Mesenteric fat pad (tissue), 1 donor: ENCODE measurements around the gene AAK1. TPM values are rescaled to one million over a fixed set of nuclear protein-coding genes. Genes with fewer than 3 reads are reported as not detected.
"Not testable (repeated sequence)": the region's sequence is repeated elsewhere in the genome, so short reads cannot be mapped to it uniquely, and the experiment has no call there.

Experiments
- DNase-seq: peaks from one replicate; pipeline ENCODE4 v3.0.0-alpha.2; 2020; ENCODE audit warnings: low spot score
- total RNA-seq: library from RNA; stranded (reverse); fragmentation: NEBNext Ultra II Directional; extraction: Animal tissue kit (Norgen Biotek cat#: 25700); gene quantifications from one replicate; pipeline ENCODE4 v1.2.1, GENCODE V29; 2021
- donor health status: DM: yes; HTN: yes; CAD: no.

AAK1 gene
- total RNA-seq, 1 donor from 2014 or later = 73.6 TPM

DNA sequence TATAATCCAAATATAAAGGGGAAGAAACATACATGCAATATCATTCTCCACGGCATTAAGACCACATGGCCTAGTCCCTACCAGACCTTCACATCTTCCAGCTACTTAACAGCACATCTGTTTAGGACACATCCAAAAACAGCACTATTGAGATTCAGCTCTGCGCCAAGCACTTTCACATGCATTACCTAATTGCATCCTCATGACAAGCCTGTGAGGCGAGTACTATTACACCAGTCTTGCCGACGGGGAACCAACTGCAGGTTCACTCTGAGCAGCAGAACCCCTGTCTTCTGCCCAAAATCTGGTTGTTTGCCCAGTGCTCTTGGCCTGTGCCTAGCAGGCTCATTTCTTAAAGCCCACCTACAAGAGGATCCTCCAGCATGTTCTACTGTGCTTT lies 66.7 kb downstream of the AAK1 start:
- no peak for DNase-seq

DNA sequence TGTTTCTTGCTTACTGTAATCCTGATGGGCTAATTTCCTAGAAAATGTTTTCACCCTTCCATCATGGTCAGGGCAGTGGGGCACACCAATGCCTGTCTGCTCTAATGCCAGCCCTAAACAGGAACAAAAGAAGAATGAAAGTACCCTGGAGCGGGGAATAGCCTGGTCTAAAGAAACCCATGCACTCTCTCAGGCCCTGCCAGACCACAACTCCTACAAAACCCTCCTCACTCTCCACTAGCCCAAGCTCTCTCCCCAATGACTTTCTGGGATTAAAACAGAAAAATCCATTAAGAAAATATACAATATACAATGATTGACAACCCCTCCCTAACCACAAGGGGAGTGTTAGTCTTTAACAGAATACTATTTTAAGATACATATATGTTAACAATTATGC lies 67.6 kb downstream of the AAK1 start:
- no peak for DNase-seq

DNA sequence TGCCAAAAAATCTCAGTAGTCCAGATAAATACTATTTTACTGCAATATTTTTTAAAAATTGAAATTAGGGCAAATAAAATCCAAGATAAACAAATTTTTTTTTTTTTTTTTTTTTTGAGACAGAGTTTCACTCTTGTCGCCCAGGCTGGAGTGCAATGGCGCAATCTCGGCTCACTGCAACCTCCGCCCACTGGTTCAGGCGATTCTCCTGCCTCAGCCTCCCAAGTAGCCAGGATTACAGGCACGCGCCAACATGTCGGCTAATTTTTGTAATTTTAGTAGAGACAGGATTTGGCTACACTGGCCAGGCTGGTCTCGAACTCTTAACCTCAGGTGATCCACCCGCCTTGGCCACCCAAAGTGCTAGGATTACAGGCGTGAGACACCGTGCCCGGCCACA lies 68.2 kb downstream of the AAK1 start:
- not testable (repeated sequence) for DNase-seq

DNA sequence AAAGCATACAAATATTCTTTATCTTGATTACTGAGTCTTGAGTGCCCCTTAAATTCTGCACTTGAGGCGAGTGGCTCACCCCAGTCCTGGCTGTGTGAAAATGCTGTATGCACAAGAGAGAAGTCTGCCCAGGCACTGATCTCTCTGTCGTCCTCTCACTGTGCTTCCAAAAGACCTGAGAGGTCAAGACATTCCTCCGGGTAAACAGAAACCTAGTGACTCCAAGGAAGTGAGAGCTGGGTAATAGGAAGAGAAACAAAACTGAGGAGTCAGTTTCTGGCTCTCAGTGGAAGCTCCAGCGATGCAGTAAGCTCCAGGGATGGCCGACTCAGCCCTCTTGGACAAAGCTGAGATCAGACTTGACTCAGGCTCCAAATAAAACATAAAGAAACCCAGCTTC lies 70.9 kb downstream of the AAK1 start:
- no peak for DNase-seq

DNA sequence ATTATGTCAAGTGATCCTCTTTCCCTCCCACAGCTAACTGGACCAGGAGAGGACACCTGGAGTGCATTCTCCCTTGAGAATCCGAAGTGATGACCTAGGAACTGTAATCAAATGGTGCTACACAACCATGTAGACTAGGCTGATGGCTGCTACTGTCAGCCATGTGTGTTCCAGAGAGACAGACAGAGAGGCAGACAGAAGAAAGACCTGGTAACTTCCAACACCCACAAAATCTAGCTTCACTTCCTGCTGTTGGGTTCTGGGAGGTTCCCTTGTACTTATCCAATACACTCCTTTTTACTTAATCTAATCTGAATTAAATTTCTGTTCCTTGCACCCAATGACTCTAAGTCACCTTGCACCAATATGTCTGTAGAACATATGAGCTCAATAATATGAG lies 72.3 kb downstream of the AAK1 start:
- DNase-seq = no peak

DNA sequence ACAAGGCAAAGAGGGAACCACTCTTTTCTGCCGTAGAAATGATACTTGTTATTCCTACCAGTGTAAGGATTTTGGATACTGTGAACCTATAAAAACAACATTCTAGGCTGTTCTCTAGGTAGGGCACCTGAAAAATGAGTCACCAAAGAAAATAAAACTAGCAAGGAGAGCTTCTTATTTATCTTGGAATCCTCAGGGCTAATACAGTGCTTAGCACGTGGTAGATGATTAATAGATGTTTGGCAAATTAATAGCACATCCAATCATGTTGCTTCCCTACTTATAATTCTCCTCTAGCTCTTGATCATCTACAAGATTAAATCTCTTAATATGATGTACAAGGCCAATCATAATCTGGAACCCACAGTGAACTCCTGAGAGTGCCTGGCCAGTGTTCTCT lies 73.1 kb downstream of the AAK1 start:
- DNase-seq = no peak

DNA sequence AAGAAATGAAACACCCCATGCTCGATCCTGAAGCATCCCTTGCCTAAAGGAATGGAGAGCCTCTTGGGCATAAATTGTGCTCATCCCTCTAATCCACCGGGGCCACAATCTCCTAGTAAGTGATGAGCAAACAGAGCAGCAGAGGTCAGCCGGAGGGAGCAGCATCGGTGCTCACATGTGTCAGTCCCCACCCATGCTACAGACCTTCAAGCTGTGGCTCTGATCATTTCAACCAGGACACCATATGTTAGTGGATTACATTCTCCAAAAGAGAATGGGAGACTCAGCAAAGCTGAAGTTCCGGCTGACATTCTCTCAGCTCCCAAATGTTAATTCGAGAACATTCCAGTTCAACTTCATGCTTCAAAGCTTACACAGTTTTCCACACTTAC lies 75.6 kb downstream of the AAK1 start:
- DNase-seq = no peak

DNA sequence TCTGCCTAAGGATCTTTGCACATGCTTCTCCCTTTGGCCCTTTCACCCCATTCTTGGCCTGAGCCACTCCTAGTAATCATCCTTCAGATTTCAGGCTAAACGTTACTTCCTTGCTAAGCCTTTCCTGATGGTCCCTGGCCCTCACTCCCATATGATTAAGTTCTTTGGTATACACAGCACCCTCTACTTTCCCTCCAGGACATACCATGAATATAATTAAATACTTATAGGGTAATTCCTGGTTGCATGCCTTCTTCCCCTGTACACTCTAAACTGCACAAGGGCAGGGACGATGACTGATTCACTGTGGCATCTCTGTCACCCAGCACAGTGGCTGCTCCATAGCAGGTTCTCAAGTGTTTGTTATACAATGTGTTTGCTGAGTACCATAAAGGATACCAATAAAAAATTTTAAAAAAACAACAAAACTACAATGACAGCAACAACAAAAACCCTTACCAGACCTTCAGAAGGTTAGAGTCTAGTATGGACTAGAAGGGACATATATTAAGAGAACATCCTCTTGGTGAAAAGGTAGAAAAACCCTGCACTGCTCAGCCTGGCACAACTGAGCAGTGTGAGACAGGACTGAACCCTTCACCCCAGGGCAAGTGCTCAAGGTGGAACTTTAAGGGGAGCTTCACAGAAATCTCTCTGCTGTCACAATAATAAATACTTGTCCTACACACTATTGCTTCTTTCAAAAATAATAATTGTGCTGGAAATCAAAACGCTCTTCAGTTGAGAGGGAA lies 76.2 kb downstream of the AAK1 start:
- DNase-seq = no peak

DNA sequence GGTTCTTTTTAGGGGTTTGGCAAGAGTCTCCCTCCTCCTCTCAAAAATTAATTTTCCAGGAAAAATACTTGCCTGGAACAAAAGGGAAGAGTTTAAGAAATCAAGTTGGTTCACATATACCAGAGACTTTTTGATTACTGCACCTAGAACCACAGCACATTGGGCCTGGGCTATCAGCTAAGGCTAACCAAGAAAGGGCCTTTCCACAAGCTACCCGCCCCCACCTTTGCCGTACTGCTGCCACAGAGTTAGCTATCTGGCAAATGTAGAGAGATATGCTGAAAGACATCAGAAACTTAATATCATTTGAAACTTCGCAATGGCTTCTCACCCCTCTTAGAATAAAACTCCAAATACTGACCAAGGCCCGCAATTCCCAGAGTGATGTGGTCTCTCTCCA lies 76.9 kb downstream of the AAK1 start:
- DNase-seq = no peak

DNA sequence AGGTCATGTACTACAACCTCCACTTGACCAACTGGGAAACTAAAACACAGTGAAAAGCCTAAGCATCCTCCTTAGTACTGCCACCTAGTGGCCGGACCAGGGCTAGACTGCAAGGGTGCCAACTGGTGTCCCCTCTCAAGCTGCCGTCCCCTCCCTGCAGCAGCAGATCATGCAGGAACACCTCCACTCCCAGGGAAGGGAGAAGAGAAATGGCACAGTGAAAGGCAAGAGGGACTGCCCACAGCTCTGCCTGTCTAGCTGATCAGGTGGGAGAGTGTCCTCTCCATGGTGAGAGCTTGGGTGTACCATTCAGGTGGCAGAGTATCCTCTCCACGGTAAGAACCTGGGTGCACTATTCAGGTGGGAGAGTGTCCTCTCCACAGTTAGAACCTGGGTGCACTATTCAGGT lies 78.1 kb downstream of the AAK1 start:
- DNase-seq = no peak

DNA sequence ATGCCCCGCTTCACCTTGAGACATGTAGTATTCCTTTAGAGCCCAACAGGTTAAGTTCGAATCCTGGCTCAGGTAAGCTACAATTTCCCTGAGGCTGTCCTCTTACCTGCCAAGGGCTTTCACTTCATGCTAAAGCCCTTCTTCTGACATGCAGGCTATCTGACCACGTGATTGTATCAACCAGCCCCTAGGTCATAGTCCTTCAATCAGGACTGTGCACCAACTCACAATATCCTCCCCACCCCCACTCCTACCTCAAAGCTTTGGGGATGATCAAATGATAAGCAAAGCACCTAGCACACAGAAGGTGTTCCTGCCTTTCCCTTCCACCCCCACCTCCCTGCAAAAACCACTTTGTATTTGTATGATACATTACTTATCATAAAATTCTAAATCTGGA lies 78.9 kb downstream of the AAK1 start:
- DNase-seq = no peak

DNA sequence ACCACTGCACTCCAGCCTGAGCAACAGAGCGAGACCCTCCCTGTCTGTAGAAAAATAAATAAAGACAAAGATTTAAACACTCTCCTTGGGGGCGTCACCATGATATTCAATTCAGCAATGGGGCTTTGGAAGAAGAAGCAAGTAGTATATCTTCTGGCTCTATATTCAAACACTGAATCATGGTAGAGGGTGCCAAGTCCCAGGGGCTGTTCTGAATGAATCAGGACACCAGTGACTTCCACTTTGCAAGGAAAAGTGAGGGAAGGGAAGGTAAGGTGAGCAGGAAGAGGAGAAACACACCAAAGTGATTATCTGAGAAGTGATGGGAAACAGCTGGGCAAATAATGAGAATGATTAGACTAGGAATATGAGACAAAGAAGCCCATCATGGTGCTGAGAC lies 80.5 kb downstream of the AAK1 start:
- DNase-seq = no peak

DNA sequence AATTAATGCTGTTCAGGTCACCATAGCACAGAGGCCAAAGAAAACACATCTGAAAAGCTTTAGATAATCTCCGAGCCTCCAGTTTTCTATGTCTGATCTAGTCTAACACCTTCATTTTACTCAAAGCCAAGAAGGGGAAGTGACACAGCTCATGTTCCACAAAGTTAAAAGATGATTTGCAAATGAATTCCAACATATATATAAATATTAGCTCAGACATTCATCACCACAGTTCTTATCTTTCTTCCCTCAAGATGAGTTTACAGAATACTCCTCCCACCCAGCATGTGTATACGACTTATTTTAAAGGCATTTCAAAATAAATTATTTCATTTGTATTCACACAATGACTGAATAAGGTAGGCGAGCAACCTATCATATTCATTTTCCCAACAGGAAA lies 82.4 kb downstream of the AAK1 start:
- DNase-seq = no peak

DNA sequence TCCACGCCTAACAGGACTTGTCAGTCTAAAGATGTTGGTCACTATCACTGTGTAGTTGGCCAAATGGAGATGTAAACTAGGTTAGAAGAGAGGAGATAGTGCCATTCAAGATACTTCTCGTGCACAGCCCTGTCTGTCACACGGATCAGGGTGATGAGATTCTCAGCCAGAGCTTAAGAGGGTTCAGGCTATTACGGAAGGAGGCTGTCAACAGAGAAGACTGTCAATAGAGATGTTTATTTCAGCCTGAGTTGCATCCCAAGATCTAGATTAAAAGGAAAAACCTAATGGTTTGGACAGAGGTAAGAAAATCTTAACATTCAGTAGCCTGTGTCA lies 83.4 kb downstream of the AAK1 start:
- no peak for DNase-seq

DNA sequence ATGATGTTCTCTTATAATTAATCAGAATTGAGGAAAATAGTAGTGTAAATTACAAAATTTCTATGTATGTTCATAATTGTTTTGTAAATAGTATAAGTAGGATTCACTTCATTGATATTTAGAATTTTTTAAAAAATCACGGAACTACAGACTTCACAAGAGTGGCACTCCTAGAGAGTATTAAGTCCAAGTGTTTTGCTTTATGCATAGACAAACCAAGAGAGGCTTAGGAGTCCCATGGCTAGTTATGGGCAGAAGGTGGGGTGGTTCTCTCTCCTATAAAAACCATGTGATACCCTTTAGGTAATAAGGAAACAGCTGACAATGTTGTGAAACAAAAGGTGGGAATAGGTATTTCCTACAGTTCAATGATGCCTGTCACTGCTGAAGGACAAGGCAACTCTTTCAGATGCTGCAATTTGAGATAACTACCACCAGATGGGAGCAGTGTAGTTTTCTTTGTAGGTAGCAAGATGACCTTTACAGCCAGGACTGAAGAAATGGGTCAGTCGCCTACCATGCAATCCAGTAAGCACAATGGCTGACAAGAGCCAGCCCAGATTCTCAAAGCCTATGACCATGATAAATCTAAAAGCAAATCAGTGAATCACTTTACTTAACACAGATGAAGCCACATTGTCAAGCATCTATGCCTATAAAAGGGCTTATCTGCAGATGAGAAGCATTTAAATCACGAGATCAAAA lies 83.9 kb downstream of the AAK1 start:
- no peak for DNase-seq

DNA sequence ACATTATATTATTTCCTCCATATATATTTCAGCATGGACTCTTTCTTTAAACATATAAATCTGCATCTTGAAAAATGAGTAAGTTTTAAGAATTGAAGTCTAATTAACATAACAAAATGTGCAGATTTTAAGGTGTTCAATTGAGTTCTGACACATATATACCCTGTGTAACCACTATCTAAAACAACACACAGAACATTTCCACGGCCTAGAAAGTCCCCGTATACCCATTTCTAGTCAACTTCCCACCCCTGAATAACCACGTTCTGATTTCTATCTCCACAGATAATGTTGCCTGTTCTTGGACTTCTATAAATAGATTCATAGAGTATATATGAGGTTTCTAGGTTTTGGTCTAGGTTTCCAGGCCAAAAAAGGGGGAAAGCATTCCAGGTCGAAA lies 87.5 kb downstream of the AAK1 start:
- no peak for DNase-seq

DNA sequence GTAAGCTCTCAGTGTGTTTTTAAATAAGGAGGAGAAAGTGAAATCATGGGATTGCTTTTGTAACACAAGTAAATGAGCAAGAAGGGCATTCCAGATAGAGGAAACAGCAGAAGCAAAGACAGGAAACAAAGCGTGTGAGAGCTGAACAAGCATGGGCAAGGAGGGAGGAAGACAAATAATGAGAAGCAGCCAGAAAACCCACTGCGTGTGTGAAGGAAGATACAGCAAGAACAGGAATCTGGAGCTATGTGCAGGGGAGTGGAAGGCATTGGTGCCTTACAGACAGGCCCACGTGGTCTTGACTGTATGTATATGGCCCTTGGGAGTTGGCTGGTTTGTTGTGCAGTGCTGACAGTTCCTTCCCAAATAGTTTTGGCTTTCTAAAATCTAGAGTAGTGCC lies 88.6 kb downstream of the AAK1 start:
- no peak for DNase-seq

DNA sequence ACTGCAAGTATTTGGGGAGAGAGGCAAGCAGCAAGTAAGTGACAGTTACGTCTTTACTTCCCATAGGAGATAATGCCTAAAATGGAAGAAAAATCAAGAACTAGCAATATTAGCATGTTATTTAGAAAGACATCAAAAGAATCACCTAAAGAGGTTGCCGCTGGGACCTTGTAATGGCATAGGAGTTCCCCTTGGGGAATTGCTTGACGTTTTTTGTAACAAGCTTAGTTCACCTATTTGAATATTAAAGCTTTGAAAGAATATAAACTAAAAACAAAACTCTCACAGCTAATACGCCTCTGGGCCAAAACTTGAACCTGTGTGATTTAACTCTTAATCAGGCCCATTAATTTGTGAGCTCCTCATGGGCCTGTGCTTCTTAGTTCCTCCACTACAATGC lies 89.0 kb downstream of the AAK1 start:
- DNase-seq = no peak

DNA sequence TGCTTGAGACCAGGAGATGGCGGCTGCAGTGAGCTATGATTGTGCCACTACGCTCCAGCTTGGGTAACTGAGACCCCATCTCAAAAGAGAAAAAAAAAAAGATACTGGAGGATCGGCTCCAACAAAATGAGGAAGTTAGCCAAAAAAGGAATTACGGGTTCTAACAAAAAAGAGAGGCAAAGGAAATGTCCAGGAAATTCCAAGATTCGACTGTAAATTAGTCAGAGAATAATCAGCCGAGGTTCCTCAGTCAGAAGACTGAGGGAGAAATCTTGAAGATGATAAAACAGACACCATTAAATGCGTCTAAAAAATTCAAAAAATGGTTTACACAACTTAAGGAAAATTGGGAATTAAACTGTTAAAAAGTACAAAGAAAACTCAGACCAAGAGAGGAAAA lies 89.5 kb downstream of the AAK1 start:
- no peak for DNase-seq

DNA sequence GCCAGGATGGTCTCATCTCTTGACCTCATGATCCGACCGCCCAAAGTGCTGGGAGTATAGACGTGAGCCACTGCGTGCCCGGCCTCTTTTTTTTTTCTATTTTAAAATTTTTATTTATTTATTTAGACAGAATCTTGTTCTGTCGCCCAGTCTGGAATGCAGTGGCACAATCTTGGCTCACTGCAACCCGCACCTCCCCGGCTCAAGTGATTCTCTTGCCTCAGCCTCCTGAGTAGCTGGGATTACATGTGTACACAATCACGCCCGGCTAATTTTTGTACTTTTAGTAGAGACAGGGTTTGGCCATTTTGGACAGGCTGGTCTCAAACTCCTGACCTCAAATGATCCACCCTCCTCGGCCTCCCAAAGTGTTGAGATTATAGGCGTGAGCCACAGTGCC lies 93.0 kb downstream of the AAK1 start:
- DNase-seq = not testable (repeated sequence)

DNA sequence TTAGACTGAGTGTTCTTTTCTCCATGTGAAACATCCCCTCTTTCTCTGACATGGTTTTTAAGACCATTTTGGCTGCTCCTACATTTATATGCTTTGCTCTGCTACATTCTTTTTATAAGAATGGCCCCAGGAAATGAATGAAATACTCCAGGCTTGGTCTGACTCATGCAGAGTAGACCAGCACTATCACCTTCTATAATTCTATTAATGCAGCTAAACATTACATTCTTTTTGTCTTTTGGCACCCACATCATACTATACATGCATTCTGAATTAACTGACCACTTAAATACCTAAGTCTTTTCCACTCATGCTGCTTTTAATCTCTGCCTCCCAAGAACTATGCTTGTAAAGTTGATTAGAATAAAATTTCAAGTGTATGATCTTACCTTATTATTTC lies 94.1 kb downstream of the AAK1 start:
- DNase-seq = no peak

DNA sequence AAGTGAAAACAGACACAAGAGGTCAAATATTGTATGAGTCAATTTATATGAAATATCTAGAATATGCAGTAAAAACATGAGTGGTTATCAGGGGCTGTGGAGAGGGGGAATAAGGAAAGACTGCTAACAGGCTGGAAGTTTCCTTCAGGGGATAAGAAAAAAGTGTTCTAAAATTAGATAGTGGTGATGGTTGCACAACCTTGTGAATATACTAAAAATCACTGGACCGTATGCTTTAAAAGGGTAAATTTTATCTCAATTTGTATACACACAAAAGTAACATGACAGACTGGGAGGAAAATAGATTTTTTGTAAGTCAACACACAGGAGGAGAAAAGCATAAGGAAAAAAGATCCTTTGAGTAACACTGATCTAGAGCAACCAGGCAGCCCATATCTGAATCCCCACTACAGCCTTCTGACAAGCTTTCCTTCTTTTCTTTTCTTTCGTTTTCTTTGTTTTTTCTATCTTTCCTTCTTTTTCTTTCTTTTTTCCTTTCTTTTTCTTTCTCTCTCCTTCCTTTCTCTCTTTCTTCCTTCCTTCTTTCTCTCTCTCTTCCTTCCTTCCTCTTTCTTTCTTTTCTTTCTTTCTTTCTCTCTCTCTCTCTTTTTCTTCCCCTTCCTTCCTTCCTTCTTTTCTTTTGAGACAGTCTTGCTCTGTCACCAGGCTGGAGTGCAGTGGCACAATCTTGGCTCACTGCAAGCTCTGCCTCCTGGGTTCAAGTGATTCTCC lies 95.4 kb downstream of the AAK1 start:
- no peak for DNase-seq

DNA sequence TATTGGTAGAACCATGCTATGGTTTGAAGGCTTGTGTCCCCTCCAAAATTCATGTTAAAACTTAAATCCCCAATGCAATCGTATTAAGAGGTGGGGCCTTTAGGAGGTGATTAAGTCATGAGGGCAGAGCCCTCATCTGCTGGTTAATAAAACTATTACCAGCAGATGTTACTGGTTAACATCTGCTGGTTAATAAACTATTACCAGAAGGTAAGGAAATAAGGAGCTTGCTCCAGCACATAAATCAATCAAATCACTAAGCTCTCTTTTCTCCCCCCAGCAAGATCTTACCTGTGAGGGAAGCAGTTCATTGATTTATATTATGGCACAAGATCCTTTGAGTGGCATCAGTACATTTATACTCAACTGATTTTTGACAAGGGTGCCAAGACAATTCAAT lies 96.9 kb downstream of the AAK1 start:
- DNase-seq = no peak
